ENCODE results near the gene ZSWIM7.
"Not testable (repeated sequence)": the region's sequence is repeated elsewhere in the genome, so short reads cannot be mapped to it uniquely, and the experiment has no call there.

ZSWIM7 gene

DNA sequence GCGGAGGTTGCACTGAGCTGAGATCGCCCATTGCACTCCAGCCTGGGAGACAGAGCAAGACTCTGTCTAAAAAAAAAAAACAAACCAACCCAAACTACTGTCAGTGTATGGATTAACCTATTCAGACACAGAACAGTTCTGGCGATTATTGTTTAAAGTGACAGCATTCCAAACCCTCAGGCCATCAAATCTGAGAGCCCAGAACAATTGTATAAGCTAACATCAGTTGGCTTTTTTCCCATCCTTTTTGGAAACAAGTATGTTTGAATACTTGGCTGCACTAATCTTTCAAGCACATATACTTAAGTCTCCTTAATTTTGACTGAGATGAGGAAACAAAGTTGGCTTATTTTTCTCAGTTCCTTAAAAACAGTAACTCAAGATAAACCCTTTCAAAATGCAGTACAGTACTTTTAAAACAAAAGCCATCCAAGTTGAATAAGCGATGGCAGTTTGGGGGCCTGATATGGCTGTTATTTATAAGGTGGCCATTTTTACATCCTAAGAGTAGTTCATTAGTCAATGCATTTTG is 1.4 kb downstream of the ZSWIM7 start:
- DNase-seq: no peak

DNA sequence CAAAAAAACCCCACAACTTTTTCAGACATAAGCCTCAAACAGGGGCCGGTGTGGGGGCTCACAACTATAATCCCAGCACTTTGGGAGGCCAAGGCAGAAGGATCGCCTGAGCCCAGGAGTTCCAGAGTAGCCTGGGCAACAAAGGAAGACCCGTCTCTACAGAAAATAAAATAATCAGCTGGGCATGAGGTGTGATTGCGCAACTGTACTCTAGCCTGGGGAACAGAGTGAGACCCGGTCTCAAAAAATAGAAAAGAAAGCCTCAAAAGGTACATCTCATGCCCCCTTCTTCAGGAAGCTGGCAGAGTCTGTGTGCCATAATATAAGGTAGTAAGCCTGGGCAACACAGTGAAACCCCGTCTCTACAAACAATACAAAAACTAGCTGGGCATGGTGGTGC is 3.2 kb downstream of the ZSWIM7 start:
- DNase-seq: no peak

DNA sequence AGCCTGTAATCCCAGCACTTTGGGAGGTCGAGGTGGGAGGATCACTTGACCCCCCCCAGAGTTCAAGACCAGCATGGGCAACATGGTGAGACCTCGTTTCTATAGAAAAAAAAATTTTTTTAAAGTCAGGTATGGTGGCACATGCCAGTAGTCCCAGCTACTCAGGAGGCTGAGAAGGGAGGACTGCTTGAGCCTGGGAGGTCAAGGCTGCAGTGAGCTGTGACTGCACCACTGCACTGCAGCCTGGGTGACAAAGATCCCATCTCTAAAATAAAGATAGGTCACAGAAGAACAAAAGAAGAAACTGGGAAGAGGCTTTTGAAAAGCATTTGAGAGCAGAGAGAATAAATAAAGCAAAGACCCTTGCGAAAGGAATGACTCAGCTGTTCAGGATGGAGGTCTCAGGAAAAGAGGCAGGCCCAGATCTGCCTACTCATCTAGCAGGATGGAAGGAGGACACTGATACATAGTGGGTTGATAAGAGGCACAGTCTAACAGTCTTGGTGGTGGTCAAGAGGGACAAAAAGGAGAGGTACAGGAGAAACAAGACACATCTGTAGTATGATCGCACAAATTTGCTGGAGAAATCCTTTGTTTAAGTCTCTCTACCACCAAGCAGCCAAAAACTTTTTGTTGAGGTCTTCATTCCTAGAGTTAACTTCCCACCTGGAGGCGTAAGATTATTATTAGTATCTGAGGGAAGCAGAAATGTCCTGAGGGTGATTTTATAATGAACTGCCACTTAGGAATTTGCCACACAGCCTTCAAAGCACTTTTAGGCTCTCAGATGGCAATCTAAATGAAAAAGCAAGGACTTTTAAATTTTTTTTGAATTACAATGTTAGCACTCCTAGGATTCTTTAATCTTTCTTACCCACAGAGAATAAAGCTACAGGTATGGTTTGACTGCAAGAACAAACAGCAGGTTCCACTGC is 17.6 kb downstream of the ZSWIM7 start:
- no peak for DNase-seq

DNA sequence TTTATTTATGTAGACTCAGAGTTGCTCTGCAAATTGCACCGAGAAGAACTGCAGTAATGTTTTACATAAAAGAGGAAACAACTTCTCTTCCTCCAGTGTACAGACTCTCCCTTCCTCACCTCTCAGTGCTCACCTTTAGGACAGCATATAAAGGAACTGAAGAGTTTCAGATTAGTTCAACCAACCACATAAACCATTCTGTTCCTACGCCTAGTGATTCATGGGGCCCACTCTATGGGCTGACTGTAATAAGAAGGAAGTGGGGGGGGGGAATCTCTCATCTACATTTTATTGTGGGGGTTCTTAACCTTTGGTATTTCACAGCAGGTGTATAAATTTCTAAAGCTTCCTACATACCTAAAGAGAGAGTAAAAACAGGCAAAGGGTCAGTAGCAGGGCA is 18.3 kb downstream of the ZSWIM7 start:
- DNase-seq: no peak

DNA sequence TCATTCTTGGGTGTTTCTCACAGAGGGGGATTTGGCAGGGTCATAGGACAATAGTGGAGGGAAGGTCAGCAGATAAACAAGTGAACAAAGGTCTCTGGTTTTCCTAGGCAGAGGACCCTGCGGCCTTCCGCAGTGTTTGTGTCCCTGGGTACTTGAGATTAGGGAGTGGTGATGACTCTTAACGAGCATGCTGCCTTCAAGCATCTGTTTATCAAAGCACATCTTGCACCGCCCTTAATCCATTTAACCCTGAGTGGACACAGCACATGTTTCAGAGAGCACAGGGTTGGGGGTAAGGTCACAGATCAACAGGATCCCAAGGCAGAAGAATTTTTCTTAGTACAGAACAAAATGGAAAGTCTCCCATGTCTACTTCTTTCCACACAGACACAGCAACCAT is 20.5 kb downstream of the ZSWIM7 start:
- not testable (repeated sequence) for DNase-seq

DNA sequence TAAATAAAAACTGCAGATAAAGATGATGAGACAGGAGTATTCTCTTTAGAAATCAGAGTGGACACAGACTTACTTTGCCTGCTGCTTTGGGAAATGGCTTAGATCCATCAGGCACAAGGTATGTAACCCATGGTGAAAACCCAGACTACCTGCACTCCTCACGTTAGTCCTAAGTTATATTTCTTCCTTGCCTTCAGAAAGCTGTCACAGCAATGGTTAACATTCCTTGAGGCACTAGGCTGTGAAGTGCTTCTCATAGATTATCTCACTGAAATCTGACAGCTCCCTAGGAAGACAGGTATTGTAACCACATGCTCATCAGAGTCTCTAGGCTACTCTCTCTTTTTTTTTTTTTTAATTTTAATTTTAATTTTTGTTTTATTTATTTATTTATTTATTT is 20.9 kb downstream of the ZSWIM7 start:
- no peak for DNase-seq

DNA sequence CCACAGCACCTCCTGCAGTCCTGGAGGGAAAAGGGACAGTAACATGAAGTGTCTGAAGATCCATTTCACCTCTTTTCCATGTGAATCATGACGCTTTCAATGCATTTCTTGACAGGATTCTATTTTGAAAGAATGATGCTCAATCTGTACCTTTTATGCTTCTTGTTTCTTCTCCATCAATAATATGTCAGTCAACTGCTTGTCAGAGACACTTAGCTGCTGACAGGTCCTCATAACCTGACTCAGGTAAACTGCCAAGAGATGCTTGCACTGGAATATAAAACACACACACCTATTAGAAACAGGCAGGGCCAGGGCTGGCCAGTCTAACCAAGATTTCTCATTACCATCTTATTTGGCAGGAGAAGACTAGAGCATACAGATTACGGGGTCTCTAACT is 21.6 kb downstream of the ZSWIM7 start:
- DNase-seq: no peak

DNA sequence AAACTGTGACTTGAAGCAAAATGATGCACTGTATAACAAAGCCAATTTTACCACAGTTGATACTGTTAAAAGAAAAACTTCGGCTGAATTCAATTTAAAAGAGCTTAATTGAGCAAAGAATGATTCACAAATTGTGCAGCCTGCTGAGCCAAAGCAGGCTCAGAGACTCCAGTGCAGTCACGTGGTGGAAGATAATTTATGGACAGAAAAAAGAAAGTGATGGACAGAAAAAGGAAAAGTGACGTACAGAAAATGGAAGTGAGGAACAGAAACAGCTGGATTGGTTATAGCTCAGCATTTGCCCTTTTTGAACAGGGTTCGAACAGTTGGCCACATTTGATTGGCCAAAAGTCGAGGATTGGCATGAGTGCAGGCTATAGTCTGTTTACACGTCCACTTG is 25.7 kb downstream of the ZSWIM7 start:
- DNase-seq: no peak

DNA sequence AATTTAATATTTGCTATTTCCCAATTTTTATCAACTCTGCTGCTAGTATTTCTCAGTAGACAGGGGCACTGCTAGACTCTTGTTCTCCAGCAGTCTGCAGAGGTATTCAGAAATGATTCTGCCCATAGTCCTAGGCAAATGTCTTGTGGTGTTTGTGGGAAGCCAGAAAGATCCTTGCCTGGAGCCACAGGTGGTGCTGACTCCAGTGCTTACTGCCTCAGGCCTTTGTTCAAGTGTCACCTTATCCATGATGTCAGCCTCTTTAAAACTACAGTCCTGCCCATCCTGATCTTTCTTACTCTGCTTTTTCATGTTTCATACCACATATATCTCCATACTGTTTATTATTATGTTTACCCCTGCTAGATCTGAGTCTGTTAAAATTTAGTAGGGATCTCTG is 26.5 kb downstream of the ZSWIM7 start:
- DNase-seq: no peak

DNA sequence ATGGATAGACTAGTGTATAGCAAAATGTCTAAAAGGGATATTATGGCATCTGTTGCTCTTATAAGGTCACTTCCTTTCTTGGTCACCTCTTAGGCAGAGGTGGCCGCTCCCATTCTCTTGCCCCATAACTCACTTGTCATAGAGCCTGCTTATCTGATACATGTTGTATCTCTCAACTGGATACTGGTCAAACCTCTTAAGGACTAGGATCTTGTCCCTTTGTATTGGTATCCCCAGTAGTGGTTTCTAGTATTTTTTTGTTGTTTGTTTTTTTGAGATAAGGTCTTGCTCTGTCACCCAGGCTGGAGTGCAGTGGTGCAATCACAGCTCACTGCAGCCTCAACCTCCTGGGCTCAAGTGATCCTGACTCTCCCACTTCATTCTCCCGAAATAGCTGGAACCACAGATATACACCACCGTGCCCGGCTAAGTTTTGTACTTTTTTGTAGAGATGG is 27.0 kb downstream of the ZSWIM7 start:
- no peak for DNase-seq

DNA sequence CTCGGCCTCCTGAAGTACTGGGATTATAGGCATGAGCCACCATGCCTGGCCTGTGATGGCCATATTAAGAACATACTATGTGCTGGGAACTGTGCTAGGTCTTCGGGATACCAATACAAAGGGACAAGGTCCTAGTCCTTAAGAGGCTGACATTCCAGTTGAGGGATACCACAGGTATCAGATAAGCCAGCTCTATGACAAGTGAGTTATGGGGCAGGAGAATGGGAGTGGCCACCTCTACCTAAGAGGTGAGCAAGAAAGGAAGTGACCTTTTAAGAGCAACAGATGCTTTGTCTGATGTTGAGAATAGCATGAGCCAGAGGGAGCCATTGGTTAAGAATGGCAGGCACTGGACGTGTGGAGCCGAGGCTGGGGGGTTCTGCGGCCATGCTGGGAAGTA is 27.6 kb downstream of the ZSWIM7 start:
- no peak for DNase-seq

DNA sequence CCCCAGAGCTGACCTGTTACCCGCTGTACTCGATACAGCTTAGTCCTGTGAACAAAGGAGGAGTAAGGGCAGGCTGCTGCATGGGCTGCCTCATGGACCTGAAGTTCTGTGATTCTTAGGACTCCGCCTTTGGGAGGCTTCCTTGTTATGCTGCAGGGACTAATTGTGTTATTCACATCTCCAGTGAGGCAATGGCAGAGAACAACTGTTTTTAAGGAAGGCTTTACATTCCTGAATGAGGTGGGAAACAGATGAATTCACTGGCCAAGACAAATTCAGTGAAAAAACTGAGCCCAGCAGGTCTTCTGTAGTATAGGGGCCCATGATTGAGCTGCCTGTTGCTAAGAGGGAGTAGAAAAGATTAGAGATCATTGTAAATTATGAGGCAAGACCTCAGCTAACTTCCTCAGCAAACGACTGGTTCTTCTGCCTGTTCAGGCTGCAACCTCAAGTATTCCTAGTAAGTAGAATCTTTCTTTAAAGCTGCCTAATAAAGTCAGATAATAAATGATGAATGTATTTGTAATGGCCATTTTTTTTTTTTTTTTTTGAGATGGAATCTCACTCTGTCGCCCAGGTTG is 28.3 kb downstream of the ZSWIM7 start:
- DNase-seq: no peak

DNA sequence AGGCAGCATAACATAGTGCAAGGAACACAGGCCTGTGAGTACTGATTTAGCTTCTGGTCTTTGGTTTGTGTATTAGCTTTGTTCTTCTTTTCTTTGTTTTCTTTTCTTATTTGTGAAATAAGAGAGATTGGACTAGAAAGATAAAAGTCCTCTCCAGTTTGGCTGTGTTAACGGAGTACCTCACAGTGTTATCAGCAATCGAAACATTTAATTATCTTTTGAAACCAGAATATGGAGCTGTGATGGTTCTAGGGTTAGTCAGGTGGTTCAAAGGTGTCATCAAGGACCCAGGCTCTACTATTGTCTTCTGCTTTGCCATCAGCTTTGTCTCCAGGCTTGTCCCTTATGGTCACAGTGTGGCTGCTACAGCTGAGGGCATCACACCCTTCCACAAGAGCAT is 29.0 kb downstream of the ZSWIM7 start:
- no peak for DNase-seq

DNA sequence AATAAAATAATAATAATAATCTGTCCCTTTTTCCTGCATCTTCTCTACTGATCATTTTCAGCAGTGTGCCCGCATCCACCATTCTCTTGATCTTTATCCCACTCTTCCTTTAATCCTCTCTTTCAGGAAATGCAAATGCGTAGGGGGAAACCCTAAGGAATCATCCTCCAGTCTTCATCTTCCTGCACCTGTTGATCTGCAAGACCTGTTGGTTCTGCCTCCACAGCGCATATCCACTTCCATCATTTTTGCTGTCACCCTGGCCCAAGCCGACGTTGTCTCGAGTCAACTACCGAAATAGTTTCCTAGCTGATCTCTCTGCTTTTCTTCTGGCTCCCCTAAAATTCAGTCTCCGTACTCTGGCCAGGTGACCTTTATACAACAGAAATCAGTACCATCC is 30.0 kb downstream of the ZSWIM7 start:
- no peak for DNase-seq

DNA sequence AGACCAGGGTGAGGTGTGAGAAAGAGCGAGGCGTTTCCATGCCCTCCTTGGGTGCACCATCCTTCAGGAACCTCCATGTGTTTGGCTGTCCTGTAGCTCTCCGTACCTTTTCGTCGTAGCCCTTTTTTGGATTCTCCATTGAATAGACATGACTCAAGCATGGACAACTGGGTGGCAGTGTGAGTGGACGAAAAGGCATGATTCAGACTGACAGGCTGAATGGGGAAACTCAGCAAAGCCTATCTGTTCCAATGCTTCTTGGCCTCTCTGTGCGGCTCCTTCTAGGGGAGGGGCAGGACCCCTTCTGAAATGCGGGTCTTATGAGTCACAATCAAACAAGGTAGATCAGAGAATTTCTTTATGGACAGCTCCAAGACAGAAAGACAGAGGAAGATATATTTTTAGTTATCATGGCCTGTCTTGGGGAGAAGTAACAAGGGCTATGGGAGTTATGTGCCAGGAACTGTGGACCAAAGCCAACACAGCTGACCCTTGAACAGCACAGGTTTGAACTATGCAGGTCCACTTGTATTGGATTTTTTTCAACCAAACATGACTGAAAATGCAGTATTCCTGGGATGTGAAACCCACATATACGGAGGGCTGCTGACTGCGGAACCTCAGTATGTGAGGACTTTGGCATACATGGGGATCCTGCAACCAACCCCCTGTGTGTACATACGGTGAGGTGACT is 31.7 kb downstream of the ZSWIM7 start:
- DNase-seq: no peak

DNA sequence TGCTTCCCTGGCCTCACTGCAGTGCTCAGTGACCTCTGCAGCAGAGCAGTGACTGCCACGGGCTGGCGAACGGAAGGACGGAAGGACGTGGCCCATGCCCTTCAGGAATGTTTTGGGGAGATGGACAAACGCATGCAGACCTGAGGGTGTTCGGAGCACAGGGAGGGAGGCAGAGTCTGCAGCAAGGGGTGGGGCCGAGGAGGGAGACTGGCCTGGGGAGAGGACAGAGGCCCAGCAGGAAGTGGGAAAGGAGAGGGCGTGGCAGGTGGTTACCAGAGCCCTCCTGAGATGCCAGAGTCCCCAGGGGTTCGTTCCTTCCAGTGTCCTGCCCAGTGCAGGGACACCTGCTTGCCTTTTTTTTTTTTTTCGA is 32.6 kb downstream of the ZSWIM7 start:
- no peak for DNase-seq

DNA sequence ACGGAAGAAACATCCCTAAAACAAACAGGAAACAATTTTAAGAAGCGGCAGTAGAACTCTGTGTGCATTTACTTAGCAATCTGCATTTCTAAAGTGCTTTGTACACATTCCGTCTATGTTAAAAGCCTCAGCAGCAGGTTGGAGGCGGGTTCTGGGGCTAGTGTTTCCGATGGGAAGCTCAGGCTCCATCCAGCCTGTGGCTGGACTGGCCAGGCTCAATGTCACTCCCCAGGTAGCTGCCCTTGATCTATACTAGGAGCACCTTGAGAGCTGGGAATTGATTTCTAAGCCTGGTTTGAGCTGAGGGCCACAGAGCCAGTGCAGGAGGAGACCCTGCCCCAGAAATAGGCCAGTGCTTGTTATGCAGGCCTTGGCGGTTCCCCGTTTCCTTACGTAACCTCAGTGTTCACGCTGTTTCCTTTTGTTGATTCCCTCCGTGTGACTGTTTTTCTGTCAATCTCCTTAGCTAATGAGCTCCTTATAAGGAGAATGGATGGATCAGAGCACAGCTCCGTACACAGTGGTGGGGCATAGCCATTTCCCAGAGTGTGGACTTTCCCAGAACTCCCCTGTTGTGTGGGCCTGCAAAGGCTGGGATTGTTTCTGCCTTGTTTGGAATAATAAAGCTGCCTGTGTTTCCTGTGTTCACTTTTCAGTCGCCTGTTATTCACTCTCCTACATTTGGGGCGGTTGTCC is 33.2 kb downstream of the ZSWIM7 start:
- DNase-seq: no peak

DNA sequence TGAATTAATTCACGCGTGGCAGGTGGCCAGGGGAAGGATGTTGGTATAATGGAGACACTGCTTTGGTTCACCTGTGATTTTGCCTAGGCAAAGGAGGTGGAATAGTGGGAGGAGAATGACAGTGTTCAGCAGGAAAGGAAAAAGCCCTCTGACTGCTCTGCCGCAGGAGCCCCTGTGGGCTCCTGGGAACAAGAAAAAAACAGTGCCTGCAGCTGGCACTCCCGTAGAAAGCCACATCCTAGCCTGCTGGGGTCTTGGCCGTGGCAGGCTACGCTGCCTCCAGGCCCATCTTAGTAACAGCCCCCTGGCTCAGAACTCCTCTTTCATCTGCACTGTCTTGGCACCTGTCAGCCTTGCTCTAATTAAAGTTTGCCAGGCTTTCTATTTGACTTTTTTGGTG is 34.0 kb downstream of the ZSWIM7 start:
- no peak for DNase-seq

DNA sequence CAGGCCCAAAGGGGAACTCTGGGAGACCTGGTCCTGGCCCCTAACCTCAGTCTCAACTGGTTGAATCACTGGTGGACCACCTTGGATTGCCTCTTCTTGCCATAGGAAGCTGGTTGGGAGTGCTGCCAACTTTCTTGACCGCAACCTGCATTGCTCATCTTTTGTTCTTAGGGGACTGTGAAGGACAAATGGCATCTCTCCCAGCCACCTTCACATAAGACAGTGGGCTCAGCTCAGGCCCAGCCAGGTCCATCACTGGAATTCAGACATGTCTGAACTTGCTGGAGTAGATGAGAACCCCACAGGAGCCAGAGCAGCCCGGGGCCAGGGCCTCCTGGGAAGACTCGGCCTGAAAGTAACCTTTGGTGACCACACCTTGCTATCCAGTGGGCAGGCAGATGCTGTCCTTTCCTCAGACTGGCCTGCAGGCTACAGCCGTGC is 35.8 kb downstream of the ZSWIM7 start:
- no peak for DNase-seq

DNA sequence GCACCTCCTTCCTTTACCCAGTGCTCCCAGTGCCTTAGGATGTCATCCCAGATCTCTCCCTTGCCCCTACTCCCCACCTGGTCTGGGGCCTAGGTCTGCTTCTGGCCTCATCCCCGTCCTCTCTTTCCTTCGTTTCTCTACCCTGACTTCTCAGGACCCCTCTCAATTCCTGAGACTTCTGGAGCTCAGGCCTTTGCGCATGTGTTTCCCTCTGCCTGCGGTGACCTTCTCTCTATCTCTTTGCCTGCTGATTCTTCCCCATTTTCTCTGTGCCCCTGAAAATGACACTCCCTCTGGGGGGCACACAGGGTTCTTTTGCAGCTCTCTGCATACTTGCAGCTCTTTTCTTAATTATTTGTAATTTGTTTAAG is 41.0 kb downstream of the ZSWIM7 start:
- DNase-seq: no peak

DNA sequence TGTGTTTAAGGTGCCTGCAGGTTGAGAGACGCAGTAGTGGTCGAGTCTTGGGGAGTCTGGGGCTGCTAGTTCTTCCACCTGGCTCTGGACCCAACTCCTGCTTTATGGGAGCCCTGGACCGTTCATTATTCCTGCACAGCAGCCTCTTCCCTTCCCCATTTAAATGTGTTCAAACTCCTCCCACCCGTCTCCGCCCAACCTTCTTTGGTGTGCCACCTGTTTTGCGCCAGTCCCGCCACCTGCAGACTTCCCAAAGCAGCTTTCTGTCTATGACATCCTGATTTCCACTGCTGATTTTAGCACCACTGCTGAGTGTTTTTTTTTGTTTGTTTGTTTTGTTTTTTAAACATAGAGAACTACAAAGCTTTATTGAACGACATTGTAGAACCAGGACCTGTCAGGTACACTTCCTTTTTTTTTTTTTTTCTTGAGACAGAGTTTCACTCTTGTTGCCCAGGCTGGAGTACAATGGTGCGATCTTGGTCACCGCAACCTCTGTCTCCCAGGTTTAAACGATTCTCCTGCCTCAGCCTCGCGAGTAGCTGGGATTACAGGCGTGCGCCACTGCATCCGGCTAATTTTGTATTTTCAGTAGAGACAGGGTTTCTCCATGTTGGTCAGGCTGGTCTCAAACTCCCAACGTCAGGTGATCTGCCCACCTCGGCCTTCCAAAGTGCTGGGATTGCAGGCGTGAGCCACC is 41.7 kb downstream of the ZSWIM7 start:
- no peak for DNase-seq

DNA sequence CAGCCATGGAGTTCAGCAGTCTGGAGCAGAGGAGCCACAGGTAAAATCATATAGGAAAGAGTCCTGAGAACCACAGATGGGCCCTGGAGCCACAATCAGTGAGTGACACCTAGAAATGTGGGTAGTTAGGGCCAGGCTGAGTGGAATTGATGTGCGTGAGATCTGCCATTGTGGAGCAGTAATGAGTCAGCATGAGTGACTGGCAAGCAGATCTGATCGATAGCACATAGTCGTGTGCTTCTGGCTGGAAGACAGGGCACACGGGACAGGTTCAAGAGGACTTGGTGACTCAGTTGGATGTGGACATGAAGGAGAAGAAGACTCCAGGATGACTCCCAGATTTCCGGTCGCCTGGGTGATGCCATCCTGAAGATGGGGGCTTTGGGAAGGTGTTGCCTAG is 42.3 kb downstream of the ZSWIM7 start:
- peak in 1 of 5 donors; percentile 80 for DNase-seq

Data from T-helper 1 cell (primary cell).